H1 (cell line): ENCODE data around the gene CRK.

Experiments used
- BACH1 ChIP-seq: IDR thresholded peaks from 2 replicates; pipeline ENCODE4 v1.6.1; 2012; ENCODE audit warnings: low read length, improper control_type of control experiment
- BCL11A ChIP-seq, 2 experiments: IDR thresholded peaks; one replicate each; pipeline ENCODE4 v1.6.1; 2011; ENCODE audit warnings: low read depth in 2 of 2, low read length in 2 of 2, mild to moderate bottlenecking in 2 of 2
- EZH2 ChIP-seq: fragments of 200-600 bp; sonication (generic); IDR thresholded peaks from 2 replicates; pipeline ENCODE4 v1.7.1; 2012; ENCODE audit warnings: low read depth, mild to moderate bottlenecking, moderate library complexity, low read length, inconsistent platforms; ENCODE audit not compliant: severe bottlenecking
- NRF1 ChIP-seq: IDR thresholded peaks from 2 replicates; pipeline ENCODE4 v1.6.1; 2011; ENCODE audit warnings: mild to moderate bottlenecking, low read depth, low read length, improper control_type of control experiment
- POLR2A ChIP-seq, 2 experiments: IDR thresholded peaks; 1 replicate in 1 of 2; 2 replicates in 1 of 2; pipeline ENCODE4 v1.6.1; 2011; ENCODE audit warnings: low read depth in 2 of 2, low read length in 2 of 2, mild to moderate bottlenecking in 2 of 2; ENCODE audit errors: control extremely low read depth in 1 of 2
- RNF2 ChIP-seq: fragments of 200-900, 300-1000 bp; sonication (generic); IDR thresholded peaks from 2 replicates; pipeline ENCODE4 v1.7.1; 2016; ENCODE audit warnings: borderline replicate concordance, low read depth, mild to moderate bottlenecking, antibody characterized with exemption, low read length; ENCODE audit not compliant: poor library complexity, severe bottlenecking; ENCODE audit errors: missing control alignments
- TAF1 ChIP-seq: IDR thresholded peaks from 2 replicates; pipeline ENCODE4 v1.6.1; 2011; ENCODE audit warnings: mild to moderate bottlenecking, low read depth, low read length
- TF ChIP-seq, protein P1 (sequence below), 3 experiments: IDR thresholded peaks; 1 replicate in 2 of 3; 2 replicates in 1 of 3; pipeline versions ENCODE4 v1.5.1 to v1.6.1; 2011; ENCODE audit warnings: low read length in 3 of 3, mild to moderate bottlenecking in 3 of 3, inconsistent platforms in 2 of 3, low read depth in 1 of 3, moderate library complexity in 1 of 3; ENCODE audit not compliant: insufficient read depth in 1 of 3; ENCODE audit errors: control extremely low read depth in 1 of 3
- TF ChIP-seq, protein P2 (sequence below): IDR thresholded peaks from 2 replicates; pipeline ENCODE4 v1.6.1; 2012; ENCODE audit warnings: inconsistent platforms

DNA sequence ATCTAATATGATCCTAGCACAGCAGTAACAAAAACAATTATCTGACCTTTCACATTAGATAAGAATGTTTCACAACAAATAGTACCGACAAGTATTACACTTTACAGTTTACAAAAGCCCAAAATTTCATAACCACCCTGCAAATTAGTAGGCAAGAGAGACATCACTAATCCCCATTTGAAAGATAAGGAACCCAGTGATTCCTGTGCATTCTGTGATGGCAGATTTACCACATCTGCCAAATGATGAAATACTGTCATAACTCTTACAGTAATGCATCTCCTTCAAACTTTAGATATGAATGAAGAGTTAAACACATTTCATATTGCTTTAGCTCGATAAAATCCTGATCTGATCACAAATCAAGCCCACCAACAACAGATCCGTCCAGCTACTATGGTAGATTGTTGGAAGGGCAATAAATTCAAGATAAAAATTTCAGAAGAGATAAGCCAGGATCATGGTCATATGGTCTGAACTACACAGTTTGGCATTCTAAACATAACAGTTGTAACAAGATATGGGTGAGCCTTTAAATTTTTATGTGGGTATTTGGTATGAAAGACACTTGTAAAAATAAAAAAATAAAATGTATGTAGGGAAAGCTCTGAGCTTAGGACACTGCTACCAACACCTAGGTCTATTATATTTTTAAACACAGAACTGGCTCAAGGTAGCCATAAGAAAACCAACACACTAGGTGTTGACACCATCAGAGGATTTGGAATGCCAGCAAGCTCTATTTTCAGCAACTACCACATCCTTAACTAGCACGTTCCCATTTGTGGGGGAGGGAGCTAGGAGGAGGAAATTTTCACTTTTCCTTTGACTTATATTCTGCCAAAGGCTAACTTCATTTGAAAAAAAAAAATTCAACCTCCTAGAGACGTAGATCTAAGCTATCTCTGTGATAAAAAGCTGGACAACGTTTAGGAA, 65.3 kb downstream of the CRK start:
- peak in 1 of 2 experiments; percentile 24; a peak in 1 of 3 replicates for TF ChIP-seq POLR2A (IDR thresholded peaks at IDR 0.05; ENCODE audit: control extremely low read depth in 1 of 2, low read depth in 2 of 2, low read length in 2 of 2)
- TF ChIP-seq, protein P1, sequence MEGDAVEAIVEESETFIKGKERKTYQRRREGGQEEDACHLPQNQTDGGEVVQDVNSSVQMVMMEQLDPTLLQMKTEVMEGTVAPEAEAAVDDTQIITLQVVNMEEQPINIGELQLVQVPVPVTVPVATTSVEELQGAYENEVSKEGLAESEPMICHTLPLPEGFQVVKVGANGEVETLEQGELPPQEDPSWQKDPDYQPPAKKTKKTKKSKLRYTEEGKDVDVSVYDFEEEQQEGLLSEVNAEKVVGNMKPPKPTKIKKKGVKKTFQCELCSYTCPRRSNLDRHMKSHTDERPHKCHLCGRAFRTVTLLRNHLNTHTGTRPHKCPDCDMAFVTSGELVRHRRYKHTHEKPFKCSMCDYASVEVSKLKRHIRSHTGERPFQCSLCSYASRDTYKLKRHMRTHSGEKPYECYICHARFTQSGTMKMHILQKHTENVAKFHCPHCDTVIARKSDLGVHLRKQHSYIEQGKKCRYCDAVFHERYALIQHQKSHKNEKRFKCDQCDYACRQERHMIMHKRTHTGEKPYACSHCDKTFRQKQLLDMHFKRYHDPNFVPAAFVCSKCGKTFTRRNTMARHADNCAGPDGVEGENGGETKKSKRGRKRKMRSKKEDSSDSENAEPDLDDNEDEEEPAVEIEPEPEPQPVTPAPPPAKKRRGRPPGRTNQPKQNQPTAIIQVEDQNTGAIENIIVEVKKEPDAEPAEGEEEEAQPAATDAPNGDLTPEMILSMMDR (IDR thresholded peaks at IDR 0.05; ENCODE audit: control extremely low read depth in 1 of 3, insufficient read depth in 1 of 3, low read depth in 1 of 3, low read length in 3 of 3), result no peak
- no peak for TF ChIP-seq BCL11A (IDR thresholded peaks at IDR 0.05; ENCODE audit: low read depth in 2 of 2, low read length in 2 of 2)
- no peak for TF ChIP-seq TAF1
- TF ChIP-seq, protein P2, sequence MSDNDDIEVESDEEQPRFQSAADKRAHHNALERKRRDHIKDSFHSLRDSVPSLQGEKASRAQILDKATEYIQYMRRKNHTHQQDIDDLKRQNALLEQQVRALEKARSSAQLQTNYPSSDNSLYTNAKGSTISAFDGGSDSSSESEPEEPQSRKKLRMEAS, result no peak
- no peak for TF ChIP-seq BACH1
- TF ChIP-seq EZH2, result no peak
- TF ChIP-seq RNF2, result no peak
- TF ChIP-seq NRF1, result no peak
